G401.6 (cell line): Measurements from ENCODE around the gene A3GALT2.

Source experiments
- FAIRE-seq: peaks from 2 replicates; lab custom pipeline; 2012; peaks lifted over from hg19 to GRCh38; lab: Jason Lieb, UNC

The A3GALT2 gene

DNA sequence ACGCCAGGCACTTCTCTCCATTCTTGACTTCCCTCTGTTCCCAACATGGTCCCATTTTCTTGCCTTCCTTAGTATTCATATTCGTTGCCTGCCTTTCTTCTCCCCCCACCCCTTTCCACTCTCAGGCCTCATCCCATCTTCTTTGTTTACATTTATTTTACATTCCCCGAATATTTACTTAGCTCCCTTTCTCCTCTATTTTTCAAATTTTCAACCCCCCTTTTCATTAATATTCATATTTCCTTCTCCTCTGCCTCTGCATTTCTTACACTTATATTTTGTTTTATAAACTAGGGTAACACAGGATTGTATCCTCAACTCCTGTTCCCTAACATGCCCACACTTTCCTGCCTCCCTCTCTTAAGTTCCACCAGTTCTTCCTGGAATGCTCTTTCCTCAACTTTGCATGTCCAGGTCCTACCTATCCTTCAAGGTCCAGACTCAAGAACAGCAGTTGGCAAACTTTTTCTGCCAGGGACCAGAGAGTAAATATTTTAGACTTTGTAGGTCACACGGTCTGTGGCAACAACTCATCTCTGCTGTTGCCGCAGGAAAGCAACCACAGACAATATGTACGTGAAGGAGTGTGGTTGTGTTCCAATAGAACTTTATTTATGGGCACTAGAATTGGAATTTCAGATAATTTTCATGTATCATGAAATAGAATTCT lies 29.8 kb upstream of the A3GALT2 start:
- FAIRE-seq, result no peak

DNA sequence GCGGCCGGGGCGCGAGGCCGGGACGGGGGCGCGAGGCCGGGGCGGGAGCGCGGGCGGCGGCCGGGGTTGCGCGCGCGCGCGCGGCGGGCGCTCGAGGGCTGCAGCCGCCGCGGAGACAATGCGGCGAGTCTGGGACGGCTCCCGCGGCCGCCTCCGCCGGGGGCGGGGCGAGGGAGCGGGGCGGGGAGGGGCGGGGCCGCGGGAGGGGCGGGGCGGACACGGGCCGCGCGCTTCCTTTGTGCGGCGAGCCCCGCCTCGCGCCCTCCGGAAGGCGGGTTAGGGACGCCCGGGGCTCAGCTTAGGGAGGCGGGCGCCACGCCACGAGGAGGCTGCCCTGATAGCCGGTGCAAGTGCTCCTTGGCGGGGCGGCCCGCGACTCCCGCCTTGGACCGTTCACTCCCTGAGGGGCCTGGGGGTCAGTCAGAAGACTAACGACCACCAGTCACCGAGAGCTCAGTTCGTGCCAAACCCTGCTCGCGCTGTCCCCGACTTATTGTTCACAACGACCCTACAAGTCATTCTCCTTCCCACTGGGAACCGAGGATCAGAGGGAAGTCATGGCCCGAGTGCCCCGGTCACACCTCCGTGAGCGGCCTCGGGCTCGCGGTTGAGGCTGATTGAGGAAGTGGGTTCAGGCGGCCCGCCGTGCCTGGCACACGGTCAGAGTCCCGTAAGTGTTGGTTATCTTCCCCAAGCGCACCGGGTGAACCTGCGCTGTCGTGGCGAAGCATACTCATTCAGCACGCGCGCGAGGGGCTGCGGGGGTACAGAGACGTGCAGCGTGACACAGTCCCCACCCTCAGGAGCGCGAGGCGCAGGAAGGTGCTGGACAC lies 29.1 kb upstream of the A3GALT2 start:
- no peak for FAIRE-seq

DNA sequence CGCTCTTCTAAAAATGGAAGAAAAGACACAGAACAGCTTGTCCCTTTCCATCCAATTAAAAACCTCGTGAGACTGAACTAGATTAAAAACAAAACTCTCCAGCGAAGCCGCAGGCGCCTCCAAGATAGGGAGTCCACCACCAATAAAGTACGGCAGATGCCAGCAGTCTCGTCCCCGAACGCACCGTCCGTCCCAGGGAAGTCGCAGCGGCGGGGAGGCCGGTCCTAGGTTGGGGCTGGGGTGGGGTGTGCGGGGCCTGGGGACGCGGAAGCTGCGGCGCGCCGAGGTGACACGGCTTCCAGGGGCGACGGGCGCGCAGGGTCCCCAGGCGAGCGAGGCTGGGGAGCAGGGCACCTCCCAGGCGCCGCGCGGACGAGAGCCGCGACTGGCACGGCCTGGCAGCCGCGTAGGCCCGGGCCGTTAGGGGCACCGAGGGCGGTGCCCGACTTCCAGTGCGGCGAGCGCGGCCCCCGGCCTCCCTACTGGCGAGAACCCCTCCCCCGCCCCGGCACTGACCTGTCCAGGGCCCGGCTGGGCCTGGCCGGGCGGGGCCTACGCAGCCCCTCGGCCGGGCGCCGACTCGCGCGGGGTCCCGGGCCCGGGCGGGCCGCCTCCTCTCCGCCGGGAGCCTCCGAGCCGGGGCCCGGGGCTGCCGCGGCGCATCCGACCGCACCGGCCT lies 28.3 kb upstream of the A3GALT2 start:
- FAIRE-seq, result no peak

DNA sequence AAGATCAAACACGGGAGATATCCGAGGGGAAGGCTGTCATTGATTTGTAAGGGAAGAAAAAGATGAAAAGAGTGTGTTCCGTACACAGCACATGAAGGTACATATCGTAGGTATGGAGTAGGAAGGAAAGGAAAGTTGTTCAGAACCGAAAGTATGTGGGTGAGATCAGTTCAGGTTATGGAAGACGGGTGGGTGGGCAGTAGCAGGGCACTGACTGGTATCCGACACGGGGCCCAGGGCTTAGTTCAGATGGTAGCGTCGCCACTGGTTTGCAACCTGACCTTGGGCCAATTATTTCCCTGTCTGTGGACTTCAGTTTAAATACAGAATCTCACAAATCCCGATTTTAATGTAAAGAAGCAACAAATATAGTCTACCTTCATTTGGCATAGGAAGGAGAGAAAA lies 27.8 kb upstream of the A3GALT2 start:
- FAIRE-seq, result no peak

DNA sequence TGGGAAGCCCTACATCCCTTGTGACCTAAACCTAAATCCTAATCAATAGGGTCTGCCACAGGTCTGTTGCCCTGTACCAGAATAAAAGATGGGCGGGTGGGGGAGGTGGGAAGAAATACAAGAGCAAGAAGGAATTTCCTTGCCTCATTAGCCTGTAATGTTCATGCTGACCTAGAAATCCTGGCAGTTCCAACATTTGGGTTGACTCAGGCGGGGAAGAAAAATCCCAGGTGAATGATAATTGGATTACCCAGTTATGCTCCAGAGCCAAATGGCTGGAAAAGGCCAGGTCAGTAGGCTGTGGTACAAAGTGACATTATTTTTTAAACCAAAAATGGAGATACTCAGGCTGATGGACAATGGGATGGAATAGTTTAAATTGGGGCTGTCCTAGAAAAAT lies 27.3 kb upstream of the A3GALT2 start:
- no peak for FAIRE-seq

DNA sequence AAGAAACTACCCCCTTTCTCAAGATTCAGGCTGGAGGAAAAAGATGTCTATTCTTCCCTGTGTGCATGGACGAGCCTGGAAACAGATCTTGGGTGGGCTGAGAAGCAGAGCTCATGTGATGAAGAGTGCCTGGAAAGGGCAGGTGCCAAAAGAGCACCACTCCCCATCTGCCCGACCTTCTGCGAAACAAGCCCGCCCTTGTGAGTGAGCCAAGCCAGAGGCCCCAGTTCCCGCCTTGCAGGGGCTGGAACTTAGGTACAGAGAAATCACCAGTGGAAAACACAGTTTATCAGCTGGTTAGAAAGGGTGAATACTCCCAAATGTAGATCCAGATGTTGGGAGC lies 26.7 kb upstream of the A3GALT2 start:
- FAIRE-seq, result no peak

DNA sequence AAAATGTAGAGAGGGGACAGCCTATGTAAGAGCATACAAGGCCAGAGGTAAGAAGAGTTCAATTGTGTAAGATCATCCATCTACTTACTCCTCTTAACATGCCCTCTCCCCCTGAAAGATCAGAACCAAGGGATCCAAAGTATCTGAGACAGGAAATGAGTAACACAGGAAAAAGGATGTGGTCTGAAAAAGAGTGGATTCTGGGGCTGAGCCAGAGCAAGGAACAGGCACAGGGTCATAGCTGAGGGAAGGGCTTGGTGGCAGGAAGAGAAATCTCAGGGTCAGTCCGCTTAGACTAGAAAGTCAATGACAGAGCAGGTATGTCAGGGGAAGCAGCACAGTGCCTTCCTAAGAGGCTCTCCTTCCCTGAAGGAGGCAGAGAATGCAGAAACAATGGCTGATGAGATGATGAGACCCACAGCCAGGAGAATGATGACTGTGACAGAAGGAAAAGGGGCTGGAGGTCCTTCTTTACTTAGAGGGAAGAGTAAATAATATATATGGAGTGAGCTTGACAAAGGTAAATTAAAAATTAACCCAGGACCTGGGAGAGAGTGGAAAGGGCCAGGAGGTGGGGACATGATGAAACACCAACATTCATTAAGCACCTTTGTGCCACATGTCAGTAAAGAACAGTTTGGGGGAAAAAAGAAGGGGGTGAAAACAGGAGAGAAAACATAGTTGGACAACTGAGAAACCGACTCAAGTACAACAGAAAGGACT lies 26.2 kb upstream of the A3GALT2 start:
- no peak for FAIRE-seq

DNA sequence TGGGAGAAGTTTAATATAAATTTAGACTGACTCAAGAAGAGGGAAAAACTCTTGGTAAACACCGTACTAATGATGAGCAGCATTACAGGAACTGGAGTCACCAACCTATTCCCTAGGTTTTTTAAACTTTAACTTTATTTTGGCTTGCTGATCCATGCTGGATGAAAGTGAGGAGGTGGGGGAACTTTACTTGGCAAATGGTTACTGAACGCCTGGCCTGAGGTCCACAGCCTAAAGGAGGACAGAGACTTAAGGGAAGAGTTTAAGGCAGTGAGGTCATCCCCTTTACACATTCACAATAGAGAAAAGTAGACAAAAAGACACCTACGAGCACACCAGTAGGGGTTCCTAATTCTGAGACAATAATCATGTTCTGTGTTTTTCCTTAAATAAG lies 25.6 kb upstream of the A3GALT2 start:
- no peak for FAIRE-seq

DNA sequence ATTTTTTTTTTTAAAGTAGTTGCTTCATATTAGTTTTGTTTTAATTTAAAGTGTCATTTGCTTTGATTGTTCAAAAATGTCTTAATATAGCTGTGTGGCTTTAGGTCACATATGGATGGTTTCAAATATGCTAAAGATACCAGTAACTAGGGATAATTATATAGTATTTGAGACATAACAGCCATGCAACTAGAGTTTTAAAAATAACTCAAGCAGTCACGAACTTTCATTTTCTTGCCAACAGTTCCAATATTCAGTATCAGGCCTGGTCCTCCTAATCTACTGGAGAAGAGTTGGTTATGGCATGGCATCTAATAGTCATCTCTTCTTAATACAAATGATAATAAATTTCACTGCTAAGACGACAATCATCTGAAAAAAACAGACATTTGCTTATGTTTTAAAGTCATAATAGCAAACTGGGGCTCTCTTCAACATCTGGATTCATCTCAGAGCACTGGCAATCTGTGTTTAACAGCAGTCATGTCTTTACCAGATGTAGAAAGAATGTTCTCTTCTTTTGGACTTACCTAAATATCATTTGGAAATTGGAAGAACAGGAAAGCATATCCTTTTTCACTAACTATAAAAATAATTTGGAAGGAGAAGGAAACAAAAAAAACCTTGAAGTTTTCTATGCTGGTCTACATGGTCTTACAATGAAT lies 24.1 kb upstream of the A3GALT2 start:
- FAIRE-seq, result no peak

DNA sequence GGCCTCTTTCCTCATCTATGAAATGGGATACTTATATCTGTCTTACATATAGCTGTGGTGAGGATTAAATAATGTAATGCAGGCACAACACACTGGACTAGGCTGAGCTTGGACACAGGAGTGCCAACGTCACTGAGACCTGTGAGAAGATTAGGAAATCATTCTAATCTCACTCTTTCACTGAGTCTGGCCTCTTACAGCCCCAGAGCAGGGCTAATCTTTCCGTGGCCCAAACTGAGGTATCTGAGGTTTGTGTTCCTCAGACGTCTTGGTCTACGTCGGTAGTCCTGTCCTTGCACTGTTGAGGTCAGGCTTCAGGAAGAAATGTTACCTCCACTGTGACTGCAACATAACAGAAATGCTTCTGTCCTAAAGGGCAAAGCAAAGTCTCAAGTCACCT lies 22.6 kb upstream of the A3GALT2 start:
- FAIRE-seq, result no peak

DNA sequence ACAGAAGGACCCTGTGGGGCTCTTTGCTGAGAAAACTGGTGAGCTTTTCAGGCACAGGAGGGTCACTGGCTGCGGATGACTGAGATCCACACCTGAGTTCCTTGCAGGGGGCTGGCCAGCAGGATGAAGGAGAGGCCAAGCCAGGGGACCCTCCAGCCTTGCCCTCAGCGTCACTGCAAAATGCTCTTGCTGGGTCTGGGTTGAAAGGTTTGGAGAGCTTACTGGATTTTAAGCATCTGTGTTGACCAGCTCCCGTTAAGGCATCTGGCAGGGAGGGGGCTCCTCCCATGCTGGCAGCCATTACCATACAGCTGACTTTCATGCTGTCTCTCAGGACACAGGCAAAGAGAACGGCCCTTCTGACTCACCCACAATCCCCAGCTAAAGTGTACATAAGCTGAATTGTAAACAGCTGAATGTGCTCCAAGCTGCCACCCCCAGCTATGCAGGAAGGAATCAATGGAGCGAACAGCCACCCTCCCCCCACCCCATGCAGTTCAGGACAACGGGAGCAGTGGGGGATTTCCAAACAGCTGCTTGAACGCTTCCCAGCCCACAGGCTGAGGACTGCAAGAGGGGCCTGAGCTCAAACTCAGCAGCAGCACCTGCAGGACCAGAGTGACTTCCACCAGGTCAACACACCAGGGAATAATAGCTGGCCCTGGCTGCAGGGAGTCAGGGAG lies 21.3 kb upstream of the A3GALT2 start:
- no peak for FAIRE-seq

DNA sequence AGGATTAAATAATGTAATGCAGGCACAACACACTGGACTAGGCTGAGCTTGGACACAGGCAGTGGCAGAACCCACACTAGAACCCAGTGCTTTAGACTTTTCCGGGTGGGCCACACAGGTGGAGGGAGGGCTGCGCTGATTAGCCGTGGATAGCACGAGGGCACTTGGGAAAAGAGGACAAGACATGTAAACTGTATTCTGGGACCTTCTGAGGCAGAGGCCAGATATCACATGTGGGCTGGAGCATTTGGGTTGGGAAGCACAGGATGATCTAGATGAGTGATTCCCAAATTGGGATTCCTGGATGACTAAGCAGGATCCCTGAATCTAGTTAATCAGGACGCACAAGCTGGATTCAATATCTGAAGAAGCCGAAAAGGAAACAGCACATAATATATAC lies 20.3 kb upstream of the A3GALT2 start:
- no peak for FAIRE-seq

DNA sequence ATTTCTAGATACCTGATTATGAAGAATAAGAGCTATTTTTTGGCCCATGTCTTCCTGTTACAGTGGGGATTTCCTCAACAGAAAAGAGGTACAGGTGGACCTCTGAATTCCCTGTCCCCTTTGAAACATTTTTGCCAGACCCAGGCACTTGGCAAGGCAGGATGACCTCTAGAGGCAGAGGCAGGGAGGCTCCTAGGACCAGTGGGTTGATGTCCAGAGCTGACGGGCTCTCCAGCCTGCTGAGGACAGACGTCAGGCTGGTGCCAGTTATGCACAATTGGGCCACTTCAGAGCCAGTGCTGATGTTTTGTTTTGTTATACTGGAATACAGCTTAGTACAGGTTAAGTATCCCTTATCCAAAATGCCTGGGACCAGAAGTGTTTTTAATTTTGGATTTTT lies 18.5 kb upstream of the A3GALT2 start:
- FAIRE-seq, result no peak

DNA sequence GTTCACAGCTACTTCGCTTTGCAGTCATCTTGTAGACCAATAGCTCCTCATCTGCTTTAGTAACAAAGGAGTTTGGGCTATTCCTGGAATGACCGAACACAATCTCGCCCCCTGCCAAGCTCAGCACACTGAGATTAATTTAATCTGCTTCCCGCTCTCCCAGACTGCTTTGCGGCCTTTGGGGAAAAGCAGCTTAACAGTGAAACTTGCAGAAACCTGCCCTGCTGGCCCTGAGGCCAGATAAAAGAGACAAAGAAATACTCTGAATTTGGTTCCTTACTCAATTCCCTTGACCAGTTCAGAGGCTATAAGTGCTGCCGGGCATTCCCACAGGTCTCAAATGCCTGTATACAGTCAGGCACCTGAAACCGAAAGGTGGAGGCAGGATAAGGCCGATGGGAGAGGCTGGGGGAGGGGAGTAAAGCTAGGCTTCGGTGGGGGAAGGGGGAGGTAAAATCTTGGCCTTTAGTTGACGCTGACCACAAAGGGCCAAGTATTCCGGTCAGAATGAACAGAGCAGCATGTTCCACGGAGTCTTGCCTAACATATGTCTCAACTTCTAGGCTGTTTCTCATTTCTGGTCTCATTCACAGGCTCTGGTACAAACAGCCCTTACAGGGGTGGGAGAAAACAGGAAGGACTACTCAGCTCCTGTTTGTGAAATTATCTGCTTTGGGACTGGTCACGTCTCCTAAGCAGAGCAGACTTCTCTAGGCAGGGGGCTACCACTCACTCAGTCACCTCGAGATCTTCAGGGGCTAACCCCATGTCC lies 17.7 kb upstream of the A3GALT2 start:
- FAIRE-seq, result no peak

DNA sequence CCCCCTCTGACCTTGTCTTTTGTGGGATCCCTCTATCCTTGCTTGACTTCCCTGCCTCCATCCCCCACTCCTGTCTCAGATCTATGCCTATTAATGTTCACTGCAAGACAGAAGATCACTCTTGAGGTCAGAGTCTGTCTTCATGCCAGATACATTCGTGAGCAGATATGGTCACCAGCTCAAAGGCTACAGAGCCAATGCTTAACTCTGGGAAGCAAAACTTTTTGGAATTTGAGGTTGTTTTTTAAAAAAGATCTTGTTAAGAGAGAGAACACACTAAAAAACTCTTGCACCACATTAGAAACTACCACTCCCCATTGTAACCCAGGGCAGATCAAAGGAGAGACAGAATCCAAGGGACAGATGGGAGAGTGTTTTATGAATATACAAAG lies 17.1 kb upstream of the A3GALT2 start:
- no peak for FAIRE-seq

DNA sequence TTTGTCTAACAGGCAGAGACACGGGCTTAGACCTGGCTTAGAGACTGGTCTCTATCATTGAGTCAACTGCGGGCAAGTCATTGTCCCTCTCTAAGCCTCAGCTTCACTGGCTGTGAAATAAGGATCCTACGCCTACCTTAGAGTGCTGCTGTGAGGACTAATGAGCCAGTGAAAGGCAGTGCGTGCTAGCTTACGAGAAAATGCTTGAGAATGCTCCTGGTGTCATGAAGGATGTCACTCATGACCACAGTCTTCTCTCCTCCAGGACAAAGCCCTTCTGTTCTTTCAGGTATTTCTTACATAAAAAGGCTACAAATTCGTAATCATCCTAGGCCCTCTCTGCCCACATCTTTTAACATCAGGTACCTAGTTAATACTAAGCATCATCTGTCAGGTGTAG lies 16.5 kb upstream of the A3GALT2 start:
- no peak for FAIRE-seq

DNA sequence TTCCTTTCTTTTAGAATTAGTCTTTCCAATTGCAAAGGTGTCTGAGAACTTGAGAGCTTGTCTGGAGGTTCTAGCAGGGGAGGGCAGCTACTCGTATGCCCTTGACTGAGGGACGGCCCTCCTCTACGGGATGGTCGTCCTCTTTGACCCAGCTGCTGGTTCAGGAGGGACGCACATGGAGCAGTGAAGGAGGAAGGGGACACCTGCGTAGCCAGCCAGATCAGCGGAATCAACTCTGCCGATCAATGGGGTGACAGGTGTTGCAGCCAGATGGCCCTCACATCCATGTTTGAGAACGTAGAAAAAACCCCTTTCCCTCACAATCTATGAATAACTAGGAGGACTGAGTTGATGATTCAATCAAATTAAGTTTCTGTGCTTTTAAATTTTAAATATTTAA lies 15.7 kb upstream of the A3GALT2 start:
- FAIRE-seq, result no peak

DNA sequence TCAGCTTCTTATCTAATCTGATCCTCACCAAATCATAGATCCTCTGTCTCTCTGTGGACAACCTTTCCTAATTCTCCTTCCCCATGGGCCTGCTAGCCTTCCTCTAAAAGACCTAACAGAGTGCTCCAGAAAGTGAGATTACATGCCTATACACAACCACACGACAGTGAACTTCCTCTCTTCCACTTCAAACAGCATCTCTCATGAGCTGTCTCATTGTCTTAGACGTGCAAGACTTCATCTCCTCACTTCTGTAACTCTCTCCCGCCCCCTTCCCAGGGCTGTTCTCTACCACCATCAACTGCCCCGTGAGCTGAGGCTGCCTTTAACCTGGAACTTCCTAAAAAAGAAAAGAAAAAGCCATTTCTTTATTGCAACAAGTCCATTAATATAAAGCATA lies 14.1 kb upstream of the A3GALT2 start:
- no peak for FAIRE-seq

DNA sequence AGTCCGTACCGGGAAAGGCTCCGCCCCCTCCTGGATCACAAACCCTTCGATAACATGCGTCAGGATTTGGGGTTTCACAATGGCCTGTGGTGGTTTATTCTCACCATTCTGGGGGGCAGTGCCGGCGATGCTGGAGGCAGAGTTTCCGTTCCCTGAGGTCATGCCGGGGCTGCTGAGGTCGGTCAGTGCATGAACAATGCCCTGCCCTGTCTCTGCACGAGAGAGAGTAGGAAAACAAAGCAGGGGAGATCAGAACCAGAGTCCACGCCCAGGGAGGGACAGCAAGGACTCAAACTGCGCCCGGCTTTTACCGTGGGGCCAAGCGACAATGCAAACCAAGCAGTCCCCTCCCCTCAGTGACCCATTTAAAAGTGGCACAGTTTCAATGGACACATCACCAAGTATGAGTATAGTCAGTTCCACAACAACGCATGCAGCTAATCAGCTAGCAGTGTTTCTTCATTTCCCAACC lies 13.2 kb upstream of the A3GALT2 start:
- no peak for FAIRE-seq

DNA sequence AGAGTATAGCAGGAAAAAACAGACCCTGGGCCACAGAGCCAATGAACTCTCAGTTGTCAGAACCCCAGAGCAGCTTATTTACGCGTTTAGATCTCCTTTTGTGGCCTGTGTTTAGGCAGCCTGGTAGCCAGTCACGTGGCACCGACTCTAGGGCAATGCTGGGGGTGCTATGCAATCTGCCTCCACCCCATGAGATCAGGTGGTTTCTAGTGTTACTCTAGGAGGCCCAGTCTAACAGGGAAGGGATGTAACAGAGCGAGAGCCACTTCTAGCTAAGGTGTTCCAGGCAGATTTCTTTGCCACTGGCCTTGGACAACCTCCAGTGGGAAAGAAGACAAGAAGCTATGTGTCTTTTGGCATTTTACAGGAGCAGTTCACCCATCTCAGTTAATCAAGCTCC lies 12.0 kb upstream of the A3GALT2 start:
- no peak for FAIRE-seq

DNA sequence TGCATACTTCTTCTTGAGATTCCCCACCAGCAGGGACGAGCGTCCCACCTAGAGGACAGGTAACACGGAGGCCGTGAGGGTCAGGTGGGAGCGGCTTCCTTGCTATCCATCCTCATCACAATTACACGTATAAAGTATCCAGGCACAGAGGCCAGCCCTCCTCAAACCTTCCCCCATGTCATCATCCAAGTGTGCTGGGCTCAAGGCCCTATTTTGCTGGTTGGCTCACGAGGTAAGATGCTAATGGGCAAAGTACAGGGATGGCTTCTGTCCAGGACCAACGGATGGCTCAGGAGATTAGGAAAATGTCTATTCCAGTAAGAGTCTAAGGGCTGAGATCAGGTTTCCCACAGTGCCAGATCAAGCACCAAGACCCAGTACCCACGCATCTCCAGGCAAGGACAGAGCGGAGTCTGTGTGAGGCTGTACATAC lies 11.5 kb upstream of the A3GALT2 start:
- no peak for FAIRE-seq
